K562 (cell line): Measurements from ENCODE around the gene DAGLB. TPM values are rescaled to one million over a fixed set of nuclear protein-coding genes. Genes with fewer than 3 reads are reported as not detected.

Source experiments
- ATAC-seq: fragments of 200-7000 bp; cut with Tn5 transposase; 3 replicates; pipeline ENCODE4 v1.9.1; 2020; ENCODE audit warnings: moderate library complexity
- BruUV-seq: library from RNA; stranded (reverse); fragments of 400-500 nt; replicated peaks from 2 replicates; lab custom pipeline; 2021; lab: Mats Ljungman, UMichigan
- CTCF ChIA-PET: fragments of 300-600 bp; formaldehyde crosslinking; extraction: SDS; loops from one replicate; lab custom pipeline; 2021; ENCODE audit warnings: low intra/inter-chr PET ratio; lab: Yijun Ruan, JAX
- POLR2A ChIA-PET: fragments of 300-600, 350-650 bp; sonication (Branson Sonifier 250); formaldehyde crosslinking; extraction: SDS; loops from one replicate; lab custom pipeline; 2021; ENCODE audit warnings: antibody characterized with exemption, inconsistent platforms; lab: Yijun Ruan, JAX
- DNase-seq, 4 experiments: peaks; one replicate each; pipeline versions ENCODE4 v3.0.0 to v3.0.0-alpha.2; 2011 to 2018; ENCODE audit warnings: low spot score in 3 of 4, mixed read lengths in 3 of 4; ENCODE audit errors: extremely low read depth in 1 of 4
- FAIRE-seq: peaks from 2 replicates; lab custom pipeline; 2011; peaks lifted over from hg19 to GRCh38; lab: Jason Lieb, UNC
- H2AFZ ChIP-seq: 2 replicates; pipeline ENCODE4 v1.6.0; 2011; ENCODE audit warnings: low read depth, low read length, control low read depth, inconsistent platforms
- H3K27ac ChIP-seq: fragments of 200-600 bp; 3 replicates; pipeline ENCODE4 v1.8.0; 2011; ENCODE audit warnings: low read depth, mild to moderate bottlenecking, control low read depth, inconsistent platforms, low read length, moderate library complexity, mixed read lengths; ENCODE audit errors: extremely low read depth
- H3K27me3 ChIP-seq, 2 experiments: fragments of 300-600 bp in 1 of 2; 2 replicates in 1 of 2; 3 replicates in 1 of 2; pipeline versions ENCODE4 v1.6.0 to v1.8.0; 2011; ENCODE audit warnings: inconsistent platforms in 2 of 2, low read length in 2 of 2, mild to moderate bottlenecking in 1 of 2, mixed read lengths in 1 of 2, moderate library complexity in 1 of 2; ENCODE audit not compliant: control insufficient read depth in 2 of 2, insufficient read depth in 2 of 2
- H3K36me3 ChIP-seq: fragments of 300-600 bp; 3 replicates; pipeline ENCODE4 v1.8.0; 2011; ENCODE audit warnings: mild to moderate bottlenecking, low read length, inconsistent platforms; ENCODE audit not compliant: control insufficient read depth, insufficient read depth
- H3K4me1 ChIP-seq, 2 experiments: fragments of 200-600 bp in 1 of 2; replicated peaks in 1 of 2; 2 replicates in 1 of 2; 3 replicates in 1 of 2; pipeline versions ENCODE4 v1.5.1 to v1.8.0; 2011; ENCODE audit warnings: inconsistent platforms in 2 of 2, low read length in 2 of 2, mild to moderate bottlenecking in 1 of 2, mixed read lengths in 1 of 2, moderate library complexity in 1 of 2; ENCODE audit not compliant: control insufficient read depth in 2 of 2, insufficient read depth in 2 of 2
- H3K4me2 ChIP-seq: 2 replicates; pipeline ENCODE4 v1.6.1; 2011; ENCODE audit warnings: low read length, control low read depth, inconsistent platforms, mixed read lengths; ENCODE audit not compliant: insufficient read depth
- H3K4me3 ChIP-seq: fragments of 200-600 bp; sonication (generic), shearing (Covaris generic); 2 replicates; pipeline ENCODE4 v1.5.1; 2016; ENCODE audit warnings: control low read depth, inconsistent platforms
- H3K79me2 ChIP-seq: fragments of 200-600 bp; 3 replicates; pipeline ENCODE4 v1.8.0; 2011; ENCODE audit warnings: low read length, inconsistent platforms; ENCODE audit not compliant: control insufficient read depth, insufficient read depth
- H3K9ac ChIP-seq, 2 experiments: 2 replicates each; pipeline versions ENCODE4 v1.6.0 to v1.6.1; 2011; ENCODE audit warnings: low read depth in 2 of 2, low read length in 2 of 2, control low read depth in 1 of 2, inconsistent platforms in 1 of 2, mild to moderate bottlenecking in 1 of 2, mixed read lengths in 1 of 2; ENCODE audit not compliant: insufficient read depth in 1 of 2
- H3K9me1 ChIP-seq: one replicate; pipeline ENCODE4 v1.6.0; 2011; ENCODE audit warnings: inconsistent platforms, mild to moderate bottlenecking, low read length, moderate library complexity; ENCODE audit not compliant: control insufficient read depth, insufficient read depth
- H3K9me3 ChIP-seq: replicated peaks from 2 replicates; pipeline ENCODE4 v1.5.1; 2011; ENCODE audit warnings: low read depth, low read length, inconsistent platforms; ENCODE audit not compliant: control insufficient read depth, insufficient read depth
- H4K20me1 ChIP-seq: replicated peaks from 2 replicates; pipeline ENCODE4 v1.6.1; 2011; ENCODE audit warnings: low read length, inconsistent platforms, mixed read lengths; ENCODE audit not compliant: control insufficient read depth, insufficient read depth
- CEBPG ChIP-seq, 3 experiments: fragments of 200-800 bp in 1 of 3; sonication (Bioruptor generic) in 1 of 3; sonication (generic) in 1 of 3; formaldehyde crosslinking in 1 of 3; IDR thresholded peaks in 2 of 3; conservative IDR thresholded peaks in 1 of 3; 2 replicates each; pipeline versions ENCODE4 v1.6.1 to v1.8.0; 2016 to 2022; ENCODE audit warnings: missing compliant biosample characterization in 2 of 3, missing genetic modification characterization in 2 of 3, mild to moderate bottlenecking in 1 of 3, missing genetic modification reagents in 1 of 3
- CHD7 ChIP-seq: fragments of 200-600 bp; sonication (generic); IDR thresholded peaks from one replicate; pipeline ENCODE4 v1.6.1; 2012; ENCODE audit warnings: mild to moderate bottlenecking, low read depth, low read length, inconsistent platforms
- CREM ChIP-seq: IDR thresholded peaks from 2 replicates; pipeline ENCODE4 v1.6.1; 2014; ENCODE audit warnings: antibody characterized with exemption, low read depth
- HMG20A ChIP-seq: fragments of 450-650 bp; formaldehyde crosslinking; conservative IDR thresholded peaks from 2 replicates; pipeline ENCODE4 v1.4.0; 2020; ENCODE audit warnings: mild to moderate bottlenecking, mixed read lengths
- KAT7 ChIP-seq: sonication (generic); formaldehyde crosslinking; IDR thresholded peaks from 2 replicates; pipeline ENCODE4 v1.8.0; 2022; ENCODE audit warnings: missing genetic modification reagents, mild to moderate bottlenecking, borderline replicate concordance
- LARP7 ChIP-seq: fragments of 450-650 bp; IDR thresholded peaks from 2 replicates; pipeline ENCODE4 v1.6.1; 2016
- PPARD ChIP-seq: fragments of 250-450 bp; sonication (Bioruptor Pico); IDR thresholded peaks from 2 replicates; pipeline ENCODE4 v1.8.0; 2022; ENCODE audit warnings: inconsistent platforms, mild to moderate bottlenecking, moderate library complexity
- RBM17 ChIP-seq: fragments of 200-400 bp; formaldehyde crosslinking; IDR thresholded peaks from 2 replicates; pipeline ENCODE4 v1.6.1; 2017; ENCODE audit warnings: low read depth, mild to moderate bottlenecking, low read length, borderline replicate concordance
- TCF7L2 ChIP-seq: fragments of 150-350 bp; IDR thresholded peaks from 2 replicates; pipeline ENCODE4 v1.6.1; 2016; ENCODE audit warnings: low read depth, mild to moderate bottlenecking, low read length, moderate library complexity
- TRIM24 ChIP-seq, 2 experiments: fragments of 450-650 bp; IDR thresholded peaks; 2 replicates each; pipeline ENCODE4 v1.6.1; 2016
- WHSC1 ChIP-seq: IDR thresholded peaks from one replicate; pipeline ENCODE4 v1.6.1; 2012; ENCODE audit warnings: low read length, control low read depth, inconsistent platforms
- ZNF668 ChIP-seq: fragments of 250-450 bp; sonication (Bioruptor Pico); IDR thresholded peaks from 2 replicates; pipeline ENCODE4 v1.8.0; 2022; ENCODE audit warnings: mild to moderate bottlenecking, inconsistent platforms
- ZNF696 ChIP-seq: fragments of 250-450 bp; sonication (Bioruptor Pico); conservative IDR thresholded peaks from 2 replicates; pipeline ENCODE4 v1.4.0; 2020; ENCODE audit warnings: mild to moderate bottlenecking, moderate library complexity
- WGBS: fragments of 100-300 bp; shearing (Covaris generic); methylation state at CpG from one replicate; pipeline ENCODE4 v1.1.6; 2016; ENCODE audit warnings: low coverage, mixed read lengths; ENCODE audit not compliant: insufficient coverage; ENCODE audit errors: missing lambda C conversion rate; 5-methylcytosine and 5-hydroxymethylcytosine counted together
- in situ Hi-C: fragments of 300-500 bp; cut with MboI; formaldehyde crosslinking; loops from 4 replicates; pipeline ENCODE4 v1.15.0; 2018; ENCODE audit warnings: inconsistent platforms, mixed read lengths
- intact Hi-C: fragments of 100-400 bp; cut with micrococcal nuclease; formaldehyde crosslinking; loops from 2 replicates; pipeline ENCODE4 v1.14.2; 2022
- polyA plus RNA-seq, 8 experiments: library from polyadenylated mRNA; depleted of rRNA in 4 of 8; stranded (reverse) in 5 of 8; unstranded in 3 of 8; fragments of >200 nt; fragmentation: Nextera tagmentation in 2 of 8; fragmentation: Illumina TruSeq in 1 of 8; extraction: Ambion mirVana in 2 of 8; extraction: Trizol in 1 of 8; gene quantifications; 2 replicates each; pipeline versions ENCODE4 v1.2.1 to v1.2.3, GENCODE V29; 2011 to 2014; ENCODE audit warnings: inconsistent platforms in 1 of 8, missing spikeins in 1 of 8
- total RNA-seq, 7 experiments: library from RNA; depleted of rRNA in 6 of 7; stranded (reverse); fragments of >200 nt in 6 of 7; fragmentation: Illumina TruSeq in 2 of 7; extraction: Trizol in 2 of 7; gene quantifications; 2 replicates each; pipeline versions ENCODE4 v1.2.1 to v1.2.3, GENCODE V29; 2011 to 2021; ENCODE audit warnings: low replicate concordance in 1 of 7

DAGLB gene
- total and polyA plus RNA-seq, 9 of the 15 experiments (the other 6 are each of a cell fraction or from before 2014, with no cell fraction given): 0.92 to 16.4 (median 9.3) TPM

- Histone ChIP-seq H4K20me1 (peaks cover 21% of the 10 kb centered on the region), H3K9me3 (no peaks in the 10 kb centered on the region), H3K9me1 (no peaks in the 10 kb centered on the region), H2AFZ (no peak overlapping the region), H3K4me3 (no peak overlapping the region), H3K79me2 (peaks cover 27% of the 10 kb centered on the region), H3K9ac (no peak overlapping the region; a peak in 1 of 4 replicates), H3K4me2 (no peak overlapping the region), H3K27me3 (no peaks in the 10 kb centered on the region), H3K27ac (no peak overlapping the region), H3K36me3 (peaks cover 93% of the 10 kb centered on the region), H3K4me1 (peaks cover 0 to 10% of the 10 kb centered on the region in 2 experiments; a peak in 1 of 5 replicates)
- in situ Hi-C loops: no loop called here
- POLR2A ChIA-PET: interaction anchor here (0.6 kb wide), 1 partner anchor 321 kb away, joined by 3 read pairs; no protein-coding TSS in a partner anchor
- CTCF ChIA-PET: no interaction called here
- intact Hi-C loops: no loop called here
- no peak for FAIRE-seq
- no peak for DNase-seq
- BruUV-seq: no TSS peak
- WGBS: 94% methylated on average over 13 of the region's 13 CpGs
- no peak for ATAC-seq
- TF ChIP-seq ZNF696 (CRISPR knock-in tag): no peak
- TF ChIP-seq CREM: no peak
- TF ChIP-seq HMG20A: no peak
- TF ChIP-seq LARP7: no peak
- TF ChIP-seq WHSC1: no peak
- no peak for TF ChIP-seq ZNF668 (CRISPR knock-in tag)
- no peak for TF ChIP-seq RBM17
- no peak for TF ChIP-seq TCF7L2
- TF ChIP-seq CHD7: no peak
- TF ChIP-seq TRIM24 (IDR thresholded peaks at IDR 0.05): no peak
- no peak for TF ChIP-seq CEBPG (CRISPR knock-in tag; IDR thresholded peaks at IDR 0.05)
- TF ChIP-seq CEBPG (tag; conservative IDR thresholded peaks at IDR 0.05 in 1 of 2, IDR thresholded peaks at IDR 0.05 in 1 of 2): no peak
- no peak for TF ChIP-seq KAT7 (CRISPR knock-in tag)
- no peak for TF ChIP-seq PPARD (CRISPR knock-in tag)
These were observed 45.0 kb downstream of the DAGLB start for GRCh38 chr7:6402741-6403140.
